Caco-2 (cell line): ENCODE measurements around the gene PCDHA13. TPM values are rescaled to one million over a fixed set of nuclear protein-coding genes. Genes with fewer than 3 reads are reported as not detected.

ENCODE experiments used
- BruUV-seq: library from RNA; stranded (reverse); fragments of 400-500 nt; replicated peaks from 2 replicates; lab custom pipeline; 2021; lab: Mats Ljungman, UMichigan
- CTCF ChIA-PET: fragments of 300-600 bp; sonication (Branson Sonifier 250); formaldehyde crosslinking; loops from one replicate; lab custom pipeline; 2022; ENCODE audit warnings: antibody characterized with exemption; lab: Charles Lee
- POLR2A ChIA-PET: fragments of 300-600 bp; sonication (Branson Sonifier 250); formaldehyde crosslinking; loops from one replicate; lab custom pipeline; 2022; ENCODE audit warnings: antibody characterized with exemption; lab: Charles Lee
- DNase-seq, 2 experiments: peaks; one replicate each; pipeline versions ENCODE4 v3.0.0 to v3.0.0-alpha.2; 2020 to 2022
- H3K27me3 ChIP-seq: replicated peaks from 2 replicates; pipeline ENCODE4 v1.6.0; 2011; ENCODE audit warnings: low read length; ENCODE audit not compliant: control insufficient read depth, insufficient read depth
- H3K36me3 ChIP-seq: 2 replicates; pipeline ENCODE4 v1.5.1; 2011; ENCODE audit warnings: low read length; ENCODE audit not compliant: control insufficient read depth, insufficient read depth
- H3K4me1 ChIP-seq: fragments of 250-450 bp; sonication (Bioruptor Pico); 2 replicates; pipeline ENCODE4 v1.5.1; 2020; ENCODE audit warnings: mild to moderate bottlenecking
- H3K4me3 ChIP-seq: 2 replicates; pipeline ENCODE4 v1.5.1; 2011; ENCODE audit warnings: low read depth, mild to moderate bottlenecking, control low read depth, low read length
- H3K9me3 ChIP-seq: fragments of 250-450 bp; sonication (Bioruptor Pico); 2 replicates; pipeline ENCODE4 v1.5.1; 2020; ENCODE audit warnings: mild to moderate bottlenecking, moderate library complexity
- H3K27ac Mint-ChIP-seq: one replicate; pipeline ENCODE4 v1.8.0; 2022; ENCODE audit warnings: mixed read lengths; ENCODE audit not compliant: unreplicated experiment
- H3K27me3 Mint-ChIP-seq: one replicate; pipeline ENCODE4 v1.8.0; 2022; ENCODE audit warnings: mixed read lengths; ENCODE audit not compliant: insufficient read depth, unreplicated experiment
- H3K36me3 Mint-ChIP-seq: one replicate; pipeline ENCODE4 v1.8.0; 2022; ENCODE audit warnings: mild to moderate bottlenecking, mixed read lengths; ENCODE audit not compliant: insufficient read depth, unreplicated experiment
- H3K4me1 Mint-ChIP-seq: one replicate; pipeline ENCODE4 v1.8.0; 2022; ENCODE audit warnings: low read depth, mixed read lengths; ENCODE audit not compliant: unreplicated experiment
- H3K4me3 Mint-ChIP-seq: one replicate; pipeline ENCODE4 v1.8.0; 2022; ENCODE audit warnings: mild to moderate bottlenecking, moderate library complexity, mixed read lengths; ENCODE audit not compliant: unreplicated experiment
- H3K9me3 Mint-ChIP-seq: one replicate; pipeline ENCODE4 v1.8.0; 2022; ENCODE audit warnings: mixed read lengths; ENCODE audit not compliant: unreplicated experiment
- CTCF ChIP-seq, 2 experiments: fragments of 200-600 bp in 1 of 2; IDR thresholded peaks; 1 replicate in 1 of 2; 2 replicates in 1 of 2; pipeline versions ENCODE4 v1.5.1 to v1.8.0; 2011 to 2022; ENCODE audit warnings: antibody characterized with exemption in 1 of 2, control low read depth in 1 of 2, inconsistent platforms in 1 of 2, low read depth in 1 of 2, low read length in 1 of 2, mild to moderate bottlenecking in 1 of 2, moderate library complexity in 1 of 2; ENCODE audit not compliant: insufficient read depth in 1 of 2, severe bottlenecking in 1 of 2, unreplicated experiment in 1 of 2
- intact Hi-C: fragments of 100-400 bp; cut with micrococcal nuclease; formaldehyde crosslinking; loops from one replicate; pipeline ENCODE4 v1.10.0; 2022; ENCODE audit not compliant: unreplicated experiment
- total RNA-seq: library from RNA; stranded (reverse); gene quantifications from 2 replicates; pipeline ENCODE4 v1.2.3, GENCODE V29; 2022

The PCDHA13 gene
- total RNA-seq, 1 experiment from 2014 or later, result not detected

DNA sequence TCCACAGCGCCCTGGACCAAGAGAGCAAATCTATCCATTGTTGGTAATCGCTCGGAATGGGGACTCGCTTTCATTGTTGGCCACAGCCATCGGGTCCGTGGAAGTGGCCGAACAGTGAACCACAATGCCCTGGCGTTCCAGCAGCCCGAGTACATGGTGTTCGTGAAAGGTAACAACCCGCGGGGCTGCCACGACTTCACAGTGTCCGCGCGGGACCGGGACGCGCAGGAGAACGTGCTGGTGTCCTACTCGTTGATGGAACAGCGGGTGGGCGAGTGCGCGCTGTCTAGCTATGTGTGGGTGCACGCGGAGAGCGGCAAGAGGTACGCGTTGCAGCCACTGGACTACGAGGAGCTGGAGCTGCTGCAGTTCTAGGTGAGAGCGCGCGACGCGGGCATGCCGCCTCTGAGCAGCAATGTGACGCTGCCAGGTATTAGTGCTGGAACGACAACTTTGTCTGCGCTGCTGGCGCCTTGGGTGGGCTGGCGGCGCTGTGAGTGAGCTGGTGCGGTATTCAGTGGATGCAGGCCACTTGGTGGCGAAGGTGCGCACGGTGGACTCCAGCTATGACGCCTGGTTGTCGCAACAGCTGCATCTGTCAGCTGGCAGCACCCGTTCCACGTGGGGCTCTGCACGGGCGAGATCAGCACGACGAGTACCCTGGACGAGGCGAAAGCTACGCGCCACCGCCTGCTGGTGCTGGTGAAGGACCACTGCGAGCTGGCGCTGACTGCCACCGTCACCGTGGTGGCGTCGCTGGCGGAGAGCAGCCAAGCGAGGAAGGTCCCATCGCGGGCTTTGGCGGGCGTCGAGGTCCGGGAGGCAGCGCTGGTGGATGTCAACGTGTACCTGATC lies 19.3 kb upstream of the PCDHA13 start:
- BruUV-seq, result no TSS peak

GRCh38 chr5:140868721-140869554 lies 13.0 kb upstream of the PCDHA13 start, which contains the start of gene PCDHA11:
Gene PCDHA11, plus strand, starts transcription at chr5:140868957. Its CDS starts 147 bp downstream, at chr5:140869104.
- POLR2A ChIA-PET, result no interaction called here
- BruUV-seq, result no TSS peak

More for the DNA sequence above, 19.3 kb upstream of the PCDHA13 start:
- no peaks in the 10 kb centered on the region for H3K4me1 ChIP-seq
- intact Hi-C loops, result no loop called here
- ChIA-PET CTCF (no interaction called here), POLR2A (no interaction called here)
- no peak for TF ChIP-seq CTCF (IDR thresholded peaks at IDR 0.05; ENCODE audit: insufficient read depth in 1 of 2, low read depth in 1 of 2, low read length in 1 of 2, severe bottlenecking in 1 of 2, unreplicated experiment in 1 of 2)
- no peaks in the 10 kb centered on the region for H3K36me3 Mint-ChIP-seq
- no peaks in the 10 kb centered on the region for H3K9me3 ChIP-seq
- H3K4me1 Mint-ChIP-seq, result no peaks in the 10 kb centered on the region
- no peaks in the 10 kb centered on the region for H3K36me3 ChIP-seq
- H3K4me3 Mint-ChIP-seq, result no peak overlapping the region
- DNase-seq, result no peak
- no peak overlapping the region for H3K27ac Mint-ChIP-seq
- H3K4me3 ChIP-seq, result no peak overlapping the region
- no peaks in the 10 kb centered on the region for H3K27me3 Mint-ChIP-seq
- H3K27me3 ChIP-seq, result no peaks in the 10 kb centered on the region
- H3K9me3 Mint-ChIP-seq, result peaks cover 19% of the 10 kb centered on the region

More at GRCh38 chr5:140868721-140869554, 13.0 kb upstream of the PCDHA13 start, which contains the start of gene PCDHA11:
- Mint-ChIP-seq H3K27me3 (no peaks in the 10 kb centered on the region), H3K9me3 (peaks cover 9% of the 10 kb centered on the region), H3K27ac (no peak within 1 kb of the TSS), H3K36me3 (no peaks in the 10 kb centered on the region), H3K4me1 (no peaks in the 10 kb centered on the region), H3K4me3 (peak within 1 kb of the TSS; percentile 31)
- CTCF ChIA-PET, result no interaction called here
- no peak for TF ChIP-seq CTCF (IDR thresholded peaks at IDR 0.05; ENCODE audit: insufficient read depth in 1 of 2, low read depth in 1 of 2, low read length in 1 of 2, severe bottlenecking in 1 of 2, unreplicated experiment in 1 of 2)
- Histone ChIP-seq H3K36me3 (no peaks in the 10 kb centered on the region), H3K9me3 (peaks cover 3% of the 10 kb centered on the region; the same call in 1 of the 2 replicates), H3K27me3 (no peaks in the 10 kb centered on the region), H3K4me3 (no peak within 1 kb of the TSS), H3K4me1 (no peaks in the 10 kb centered on the region)
- intact Hi-C loops, result no loop called here
- DNase-seq, result no peak
